Panc1 (cell line): ENCODE data around the gene TMEM163.

Experiments used
- POLR2AphosphoS5 ChIP-seq: IDR thresholded peaks from 2 replicates; pipeline ENCODE4 v1.6.1; 2012; ENCODE audit warnings: mild to moderate bottlenecking, low read depth, low read length, moderate library complexity
- TF ChIP-seq, protein P1 (sequence below): fragments of 450-650 bp; IDR thresholded peaks from 2 replicates; pipeline ENCODE4 v1.5.1; 2017; ENCODE audit warnings: mild to moderate bottlenecking
- TF ChIP-seq, protein P2 (sequence below), 2 experiments: IDR thresholded peaks; 2 replicates each; pipeline ENCODE4 v1.6.1; 2011 to 2012; ENCODE audit warnings: low read depth in 2 of 2, control low read depth in 1 of 2, low read length in 1 of 2, mild to moderate bottlenecking in 1 of 2, moderate library complexity in 1 of 2; ENCODE audit not compliant: insufficient read depth in 1 of 2

DNA sequence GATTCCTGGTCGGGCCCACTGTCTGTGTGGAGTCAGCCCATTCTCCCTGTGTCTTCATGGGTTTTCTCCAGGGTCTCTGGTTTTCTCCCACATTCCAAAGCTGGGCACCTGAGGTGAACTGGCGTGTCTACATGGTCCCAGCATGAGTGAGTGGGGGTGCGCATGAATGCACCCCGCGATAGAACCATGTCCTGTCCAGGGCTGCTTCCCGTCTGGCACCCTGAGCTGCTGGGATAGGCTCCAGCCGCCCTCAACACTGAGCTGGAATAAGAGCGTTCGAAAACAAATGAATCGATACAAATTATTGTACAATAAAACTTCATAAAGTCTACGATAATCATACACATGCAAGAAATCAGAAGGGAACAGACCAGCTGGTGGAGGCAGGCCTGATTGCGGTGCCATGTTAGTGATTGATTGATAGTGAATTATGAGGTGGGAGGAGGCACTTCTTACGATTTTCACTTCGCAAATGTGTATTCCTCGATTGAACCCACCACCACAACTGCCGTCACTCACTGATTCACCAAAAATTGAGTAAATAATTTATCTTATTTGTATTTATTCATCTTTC, 278.4 kb downstream of the TMEM163 start:
- TF ChIP-seq, protein P1, sequence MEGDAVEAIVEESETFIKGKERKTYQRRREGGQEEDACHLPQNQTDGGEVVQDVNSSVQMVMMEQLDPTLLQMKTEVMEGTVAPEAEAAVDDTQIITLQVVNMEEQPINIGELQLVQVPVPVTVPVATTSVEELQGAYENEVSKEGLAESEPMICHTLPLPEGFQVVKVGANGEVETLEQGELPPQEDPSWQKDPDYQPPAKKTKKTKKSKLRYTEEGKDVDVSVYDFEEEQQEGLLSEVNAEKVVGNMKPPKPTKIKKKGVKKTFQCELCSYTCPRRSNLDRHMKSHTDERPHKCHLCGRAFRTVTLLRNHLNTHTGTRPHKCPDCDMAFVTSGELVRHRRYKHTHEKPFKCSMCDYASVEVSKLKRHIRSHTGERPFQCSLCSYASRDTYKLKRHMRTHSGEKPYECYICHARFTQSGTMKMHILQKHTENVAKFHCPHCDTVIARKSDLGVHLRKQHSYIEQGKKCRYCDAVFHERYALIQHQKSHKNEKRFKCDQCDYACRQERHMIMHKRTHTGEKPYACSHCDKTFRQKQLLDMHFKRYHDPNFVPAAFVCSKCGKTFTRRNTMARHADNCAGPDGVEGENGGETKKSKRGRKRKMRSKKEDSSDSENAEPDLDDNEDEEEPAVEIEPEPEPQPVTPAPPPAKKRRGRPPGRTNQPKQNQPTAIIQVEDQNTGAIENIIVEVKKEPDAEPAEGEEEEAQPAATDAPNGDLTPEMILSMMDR = no peak
- TF ChIP-seq POLR2AphosphoS5 = no peak
- TF ChIP-seq, protein P2, sequence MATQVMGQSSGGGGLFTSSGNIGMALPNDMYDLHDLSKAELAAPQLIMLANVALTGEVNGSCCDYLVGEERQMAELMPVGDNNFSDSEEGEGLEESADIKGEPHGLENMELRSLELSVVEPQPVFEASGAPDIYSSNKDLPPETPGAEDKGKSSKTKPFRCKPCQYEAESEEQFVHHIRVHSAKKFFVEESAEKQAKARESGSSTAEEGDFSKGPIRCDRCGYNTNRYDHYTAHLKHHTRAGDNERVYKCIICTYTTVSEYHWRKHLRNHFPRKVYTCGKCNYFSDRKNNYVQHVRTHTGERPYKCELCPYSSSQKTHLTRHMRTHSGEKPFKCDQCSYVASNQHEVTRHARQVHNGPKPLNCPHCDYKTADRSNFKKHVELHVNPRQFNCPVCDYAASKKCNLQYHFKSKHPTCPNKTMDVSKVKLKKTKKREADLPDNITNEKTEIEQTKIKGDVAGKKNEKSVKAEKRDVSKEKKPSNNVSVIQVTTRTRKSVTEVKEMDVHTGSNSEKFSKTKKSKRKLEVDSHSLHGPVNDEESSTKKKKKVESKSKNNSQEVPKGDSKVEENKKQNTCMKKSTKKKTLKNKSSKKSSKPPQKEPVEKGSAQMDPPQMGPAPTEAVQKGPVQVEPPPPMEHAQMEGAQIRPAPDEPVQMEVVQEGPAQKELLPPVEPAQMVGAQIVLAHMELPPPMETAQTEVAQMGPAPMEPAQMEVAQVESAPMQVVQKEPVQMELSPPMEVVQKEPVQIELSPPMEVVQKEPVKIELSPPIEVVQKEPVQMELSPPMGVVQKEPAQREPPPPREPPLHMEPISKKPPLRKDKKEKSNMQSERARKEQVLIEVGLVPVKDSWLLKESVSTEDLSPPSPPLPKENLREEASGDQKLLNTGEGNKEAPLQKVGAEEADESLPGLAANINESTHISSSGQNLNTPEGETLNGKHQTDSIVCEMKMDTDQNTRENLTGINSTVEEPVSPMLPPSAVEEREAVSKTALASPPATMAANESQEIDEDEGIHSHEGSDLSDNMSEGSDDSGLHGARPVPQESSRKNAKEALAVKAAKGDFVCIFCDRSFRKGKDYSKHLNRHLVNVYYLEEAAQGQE (IDR thresholded peaks at IDR 0.05; ENCODE audit: insufficient read depth in 1 of 2, low read depth in 2 of 2, low read length in 1 of 2) = no peak
